GM23248 (cell line): ENCODE results near the gene DNAH14.

Experiments
- EZH2 ChIP-seq: fragments of 200-600 bp; sonication (generic); IDR thresholded peaks from 2 replicates; pipeline ENCODE4 v1.6.1; 2018; ENCODE audit warnings: antibody characterized with exemption, mild to moderate bottlenecking; ENCODE audit not compliant: insufficient read depth, poor library complexity, severe bottlenecking
- EZH2phosphoT487 ChIP-seq: fragments of 200-600 bp; sonication (generic); IDR thresholded peaks from 2 replicates; pipeline ENCODE4 v1.6.1; 2018; ENCODE audit warnings: antibody characterized with exemption, moderate library complexity, mild to moderate bottlenecking, low read depth; ENCODE audit not compliant: insufficient read depth

- TF ChIP-seq EZH2phosphoT487 (no peak), EZH2 (no peak)
Observed at GRCh38 chr1:225361176-225361575, 431.7 kb downstream of the DNAH14 start.
